HL-60 (cell line): ENCODE results near the gene SUPT3H.

Experiments used
- CTCF ChIP-seq: IDR thresholded peaks from one replicate; pipeline ENCODE4 v1.5.1; 2011; ENCODE audit warnings: low read length, control low read depth, inconsistent platforms; ENCODE audit not compliant: insufficient read depth
- POLR2AphosphoS5 ChIP-seq: IDR thresholded peaks from 2 replicates; pipeline ENCODE4 v1.6.1; 2012; ENCODE audit warnings: low read depth
- REST ChIP-seq: IDR thresholded peaks from 2 replicates; pipeline ENCODE4 v1.6.1; 2012; ENCODE audit warnings: low read depth; ENCODE audit not compliant: insufficient replicate concordance

GRCh38 chr6:45272626-45273025 lies 105.1 kb downstream of the SUPT3H start:
- TF ChIP-seq REST (no peak), CTCF (no peak), POLR2AphosphoS5 (no peak)
